Hepatocyte (in vitro differentiated cells): Measurements from ENCODE around the gene TAS1R2. TPM values are rescaled to one million over a fixed set of nuclear protein-coding genes. Genes with fewer than 3 reads are reported as not detected.

Source experiments
- DNase-seq: peaks from one replicate; pipeline ENCODE4 v3.0.0-alpha.2; 2016; ENCODE audit warnings: low spot score
- H2AFZ ChIP-seq: fragments of 200-600 bp; sonication (generic); 2 replicates; pipeline ENCODE4 v1.6.0; 2016; ENCODE audit warnings: antibody characterized with exemption, mild to moderate bottlenecking
- H3K27ac ChIP-seq: fragments of 200-600 bp; sonication (generic); 2 replicates; pipeline ENCODE4 v1.5.1; 2016; ENCODE audit warnings: mild to moderate bottlenecking
- H3K27me3 ChIP-seq: fragments of 200-600 bp; sonication (generic); 2 replicates; pipeline ENCODE4 v1.6.1; 2016
- H3K36me3 ChIP-seq: fragments of 200-600 bp; sonication (generic); replicated peaks from 2 replicates; pipeline ENCODE4 v1.5.1; 2016; ENCODE audit warnings: low read depth; ENCODE audit not compliant: insufficient read depth
- H3K4me1 ChIP-seq: fragments of 200-600 bp; sonication (generic); 2 replicates; pipeline ENCODE4 v1.5.1; 2016; ENCODE audit warnings: mild to moderate bottlenecking, moderate library complexity; ENCODE audit not compliant: insufficient read depth
- H3K4me2 ChIP-seq: fragments of 200-600 bp; sonication (generic); 2 replicates; pipeline ENCODE4 v1.6.0; 2016
- H3K4me3 ChIP-seq: fragments of 200-600 bp; sonication (generic); 2 replicates; pipeline ENCODE4 v1.5.1; 2016; ENCODE audit warnings: mild to moderate bottlenecking
- H3K79me2 ChIP-seq: fragments of 200-600 bp; sonication (generic); 2 replicates; pipeline ENCODE4 v1.6.0; 2017; ENCODE audit warnings: mild to moderate bottlenecking
- H3K9me2 ChIP-seq: fragments of 200-600 bp; sonication (generic); replicated peaks from 2 replicates; pipeline ENCODE4 v1.6.0; 2017; ENCODE audit warnings: mild to moderate bottlenecking; ENCODE audit not compliant: insufficient read depth
- H3K9me3 ChIP-seq: fragments of 200-600 bp; sonication (generic); 2 replicates; pipeline ENCODE4 v1.5.1; 2016; ENCODE audit warnings: low read depth, mild to moderate bottlenecking
- H4K20me1 ChIP-seq: fragments of 200-600 bp; sonication (generic); 2 replicates; pipeline ENCODE4 v1.6.0; 2016; ENCODE audit warnings: mild to moderate bottlenecking; ENCODE audit not compliant: insufficient read depth, poor library complexity, severe bottlenecking
- EZH2 ChIP-seq: fragments of 200-600 bp; sonication (generic); IDR thresholded peaks from 2 replicates; pipeline ENCODE4 v1.6.1; 2016; ENCODE audit warnings: antibody characterized with exemption, mild to moderate bottlenecking, borderline replicate concordance
- EZH2phosphoT487 ChIP-seq: fragments of 200-600 bp; sonication (generic); IDR thresholded peaks from one replicate; pipeline ENCODE4 v1.6.1; 2018; ENCODE audit warnings: antibody characterized with exemption, mild to moderate bottlenecking, low read depth, moderate library complexity; ENCODE audit not compliant: unreplicated experiment, severe bottlenecking
- WGBS: methylation state at CpG from one replicate; pipeline ENCODE4 v1.1.6; 2016; ENCODE audit warnings: low lambda C conversion rate; ENCODE audit errors: missing lambda C conversion rate; 5-methylcytosine and 5-hydroxymethylcytosine counted together
- polyA plus RNA-seq: library from polyadenylated mRNA; unstranded; fragments of >200 nt; fragmentation: Nextera tagmentation; extraction: Ambion mirVana; gene quantifications from 2 replicates; pipeline ENCODE4 v1.2.1, GENCODE V29; 2016
- total RNA-seq: library from RNA; depleted of rRNA; stranded (reverse); fragments of >200 nt; gene quantifications from 2 replicates; pipeline ENCODE4 v1.2.3, GENCODE V29; 2014
- TF ChIP-seq, protein P1 (sequence below): fragments of 200-600 bp; sonication (generic); IDR thresholded peaks from 2 replicates; pipeline ENCODE4 v1.5.1; 2016; ENCODE audit warnings: antibody characterized with exemption, mild to moderate bottlenecking; ENCODE audit not compliant: poor library complexity

Gene TAS1R2
- total and polyA plus RNA-seq, 2 experiments from 2014 or later, result not detected

GRCh38 chr1:18879215-18879790, 19.8 kb upstream of the TAS1R2 start:
- Histone ChIP-seq H3K27ac (no peak overlapping the region), H3K27me3 (no peaks in the 10 kb centered on the region), H3K9me3 (no peaks in the 10 kb centered on the region), H3K9me2 (no peaks in the 10 kb centered on the region), H3K79me2 (no peaks in the 10 kb centered on the region), H3K4me1 (no peaks in the 10 kb centered on the region), H2AFZ (no peak overlapping the region), H4K20me1 (no peaks in the 10 kb centered on the region), H3K4me3 (no peak overlapping the region), H3K4me2 (no peak overlapping the region), H3K36me3 (no peaks in the 10 kb centered on the region)
- TF ChIP-seq EZH2 (no peak), EZH2phosphoT487 (no peak)
- TF ChIP-seq, protein P1, sequence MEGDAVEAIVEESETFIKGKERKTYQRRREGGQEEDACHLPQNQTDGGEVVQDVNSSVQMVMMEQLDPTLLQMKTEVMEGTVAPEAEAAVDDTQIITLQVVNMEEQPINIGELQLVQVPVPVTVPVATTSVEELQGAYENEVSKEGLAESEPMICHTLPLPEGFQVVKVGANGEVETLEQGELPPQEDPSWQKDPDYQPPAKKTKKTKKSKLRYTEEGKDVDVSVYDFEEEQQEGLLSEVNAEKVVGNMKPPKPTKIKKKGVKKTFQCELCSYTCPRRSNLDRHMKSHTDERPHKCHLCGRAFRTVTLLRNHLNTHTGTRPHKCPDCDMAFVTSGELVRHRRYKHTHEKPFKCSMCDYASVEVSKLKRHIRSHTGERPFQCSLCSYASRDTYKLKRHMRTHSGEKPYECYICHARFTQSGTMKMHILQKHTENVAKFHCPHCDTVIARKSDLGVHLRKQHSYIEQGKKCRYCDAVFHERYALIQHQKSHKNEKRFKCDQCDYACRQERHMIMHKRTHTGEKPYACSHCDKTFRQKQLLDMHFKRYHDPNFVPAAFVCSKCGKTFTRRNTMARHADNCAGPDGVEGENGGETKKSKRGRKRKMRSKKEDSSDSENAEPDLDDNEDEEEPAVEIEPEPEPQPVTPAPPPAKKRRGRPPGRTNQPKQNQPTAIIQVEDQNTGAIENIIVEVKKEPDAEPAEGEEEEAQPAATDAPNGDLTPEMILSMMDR, result no peak
- DNase-seq, result no peak
- 89% methylated on average over 11 of the region's 12 CpGs for WGBS

GRCh38 chr1:18878538-18879214, 19.2 kb upstream of the TAS1R2 start:
- DNase-seq, result no peak
- TF ChIP-seq EZH2, result no peak
- TF ChIP-seq EZH2phosphoT487, result no peak
- TF ChIP-seq, protein P1, result no peak
- H3K9me3 ChIP-seq, result no peaks in the 10 kb centered on the region
- no peaks in the 10 kb centered on the region for H3K36me3 ChIP-seq
- no peak overlapping the region for H3K4me2 ChIP-seq
- no peaks in the 10 kb centered on the region for H3K9me2 ChIP-seq
- no peaks in the 10 kb centered on the region for H3K4me1 ChIP-seq
- no peak overlapping the region for H3K27ac ChIP-seq
- no peaks in the 10 kb centered on the region for H3K79me2 ChIP-seq
- no peaks in the 10 kb centered on the region for H4K20me1 ChIP-seq
- 87% methylated on average over 12 of the region's 12 CpGs for WGBS
- H3K27me3 ChIP-seq, result no peaks in the 10 kb centered on the region
- H3K4me3 ChIP-seq, result no peak overlapping the region
- no peak overlapping the region for H2AFZ ChIP-seq

- Histone ChIP-seq H4K20me1 (no peaks in the 10 kb centered on the region), H3K4me1 (no peaks in the 10 kb centered on the region), H3K4me2 (no peak overlapping the region), H3K27me3 (no peaks in the 10 kb centered on the region), H3K36me3 (no peaks in the 10 kb centered on the region), H3K9me3 (no peaks in the 10 kb centered on the region), H3K4me3 (no peak overlapping the region), H3K9me2 (no peaks in the 10 kb centered on the region), H3K79me2 (no peaks in the 10 kb centered on the region), H3K27ac (no peak overlapping the region), H2AFZ (no peak overlapping the region)
- TF ChIP-seq EZH2phosphoT487, result no peak
- TF ChIP-seq, protein P1, result no peak
- TF ChIP-seq EZH2, result no peak
- 91% methylated on average over 26 of the region's 35 CpGs for WGBS
- no peak for DNase-seq
Observed at GRCh38 chr1:18877282-18877681, 17.8 kb upstream of the TAS1R2 start.
